ENCODE results near the gene ELOVL5.

GRCh38 chr6:53348371-53349208, at the start of gene ELOVL5:
- TF ChIP-seq, protein P1, sequence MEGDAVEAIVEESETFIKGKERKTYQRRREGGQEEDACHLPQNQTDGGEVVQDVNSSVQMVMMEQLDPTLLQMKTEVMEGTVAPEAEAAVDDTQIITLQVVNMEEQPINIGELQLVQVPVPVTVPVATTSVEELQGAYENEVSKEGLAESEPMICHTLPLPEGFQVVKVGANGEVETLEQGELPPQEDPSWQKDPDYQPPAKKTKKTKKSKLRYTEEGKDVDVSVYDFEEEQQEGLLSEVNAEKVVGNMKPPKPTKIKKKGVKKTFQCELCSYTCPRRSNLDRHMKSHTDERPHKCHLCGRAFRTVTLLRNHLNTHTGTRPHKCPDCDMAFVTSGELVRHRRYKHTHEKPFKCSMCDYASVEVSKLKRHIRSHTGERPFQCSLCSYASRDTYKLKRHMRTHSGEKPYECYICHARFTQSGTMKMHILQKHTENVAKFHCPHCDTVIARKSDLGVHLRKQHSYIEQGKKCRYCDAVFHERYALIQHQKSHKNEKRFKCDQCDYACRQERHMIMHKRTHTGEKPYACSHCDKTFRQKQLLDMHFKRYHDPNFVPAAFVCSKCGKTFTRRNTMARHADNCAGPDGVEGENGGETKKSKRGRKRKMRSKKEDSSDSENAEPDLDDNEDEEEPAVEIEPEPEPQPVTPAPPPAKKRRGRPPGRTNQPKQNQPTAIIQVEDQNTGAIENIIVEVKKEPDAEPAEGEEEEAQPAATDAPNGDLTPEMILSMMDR (IDR thresholded peaks at IDR 0.05) = peak in 3 of 6 experiments; percentile 3 to 24 (median 9)
- peak in 3 of 4 donors; percentile 78 to 91 (median 83) for TF ChIP-seq POLR2A (IDR thresholded peaks at IDR 0.05)
